Endothelial cell of umbilical vein (primary cell): ENCODE results near the gene SORCS2. TPM values are rescaled to one million over a fixed set of nuclear protein-coding genes. Genes with fewer than 3 reads are reported as not detected.
A peak's percentile ranks its signal among the peaks of the same experiment; 100 is the strongest.

ENCODE experiments used
- BruUV-seq: library from RNA; stranded (reverse); fragments of 400-500 nt; replicated peaks from 2 replicates; lab custom pipeline; 2021; lab: Mats Ljungman, UMichigan
- CTCF ChIA-PET: fragments of 300-600, 350-600 bp; sonication (Branson Sonifier 250); formaldehyde crosslinking; loops from one replicate; lab custom pipeline; 2021; ENCODE audit warnings: antibody characterized with exemption, inconsistent platforms; lab: Charles Lee
- POLR2A ChIA-PET: fragments of 300-600, 350-600 bp; sonication (Branson Sonifier 250); formaldehyde crosslinking; loops from one replicate; lab custom pipeline; 2021; ENCODE audit warnings: antibody characterized with exemption, inconsistent platforms; lab: Charles Lee
- DNase-seq: peaks from one replicate; pipeline ENCODE4 v3.0.0-alpha.2; 2011; ENCODE audit warnings: low read depth, low spot score
- FAIRE-seq: peaks from 2 replicates; lab custom pipeline; 2011; peaks lifted over from hg19 to GRCh38; lab: Jason Lieb, UNC
- H2AFZ ChIP-seq: 2 replicates; pipeline ENCODE4 v1.6.0; 2012; ENCODE audit warnings: low read depth, low read length, control low read depth, inconsistent platforms
- H3K27ac ChIP-seq: 2 replicates; pipeline ENCODE4 v1.5.1; 2011; ENCODE audit warnings: low read depth, mild to moderate bottlenecking, control low read depth, low read length, moderate library complexity; ENCODE audit not compliant: insufficient read depth
- H3K27me3 ChIP-seq, 2 experiments: 2 replicates each; pipeline versions ENCODE4 v1.6.0 to v1.6.1; 2011; ENCODE audit warnings: low read length in 2 of 2, mixed read lengths in 1 of 2; ENCODE audit not compliant: control insufficient read depth in 2 of 2, insufficient read depth in 2 of 2
- H3K36me3 ChIP-seq, 2 experiments: 2 replicates in 1 of 2; 3 replicates in 1 of 2; pipeline ENCODE4 v1.5.1; 2011; ENCODE audit warnings: low read length in 2 of 2, mild to moderate bottlenecking in 1 of 2, moderate library complexity in 1 of 2; ENCODE audit not compliant: control insufficient read depth in 2 of 2, insufficient read depth in 2 of 2; ENCODE audit errors: extremely low read depth in 1 of 2
- H3K4me1 ChIP-seq: 3 replicates; pipeline ENCODE4 v1.5.1; 2011; ENCODE audit warnings: mild to moderate bottlenecking, low read length; ENCODE audit not compliant: control insufficient read depth, insufficient read depth; ENCODE audit errors: extremely low read depth
- H3K4me2 ChIP-seq: 2 replicates; pipeline ENCODE4 v1.6.1; 2011; ENCODE audit warnings: low read length, control low read depth, mixed read lengths; ENCODE audit not compliant: insufficient read depth
- H3K4me3 ChIP-seq, 3 experiments: fragments of 200-600 bp in 1 of 3; sonication (generic), shearing (Covaris generic) in 1 of 3; replicated peaks in 1 of 3; 2 replicates each; pipeline ENCODE4 v1.5.1; 2011 to 2016; ENCODE audit warnings: control low read depth in 3 of 3, low read length in 3 of 3, mild to moderate bottlenecking in 2 of 3, inconsistent platforms in 1 of 3, low read depth in 1 of 3, moderate library complexity in 1 of 3; ENCODE audit not compliant: insufficient read depth in 1 of 3
- H3K79me2 ChIP-seq: 2 replicates; pipeline ENCODE4 v1.6.0; 2012; ENCODE audit warnings: low read length, inconsistent platforms; ENCODE audit not compliant: control insufficient read depth, insufficient read depth
- H3K9ac ChIP-seq: replicated peaks from 2 replicates; pipeline ENCODE3; 2011; ENCODE audit warnings: low read length, control low read depth; ENCODE audit not compliant: insufficient read depth; ENCODE audit errors: extremely low read depth
- H3K9me1 ChIP-seq: replicated peaks from 3 replicates; pipeline ENCODE4 v1.6.0; 2011; ENCODE audit warnings: mild to moderate bottlenecking, low read length; ENCODE audit not compliant: control insufficient read depth, insufficient read depth; ENCODE audit errors: extremely low read depth
- H3K9me3 ChIP-seq: replicated peaks from 2 replicates; pipeline ENCODE4 v1.5.1; 2012; ENCODE audit warnings: low read length, inconsistent platforms; ENCODE audit not compliant: control insufficient read depth, insufficient read depth
- H4K20me1 ChIP-seq: replicated peaks from 2 replicates; pipeline ENCODE3; 2011; ENCODE audit warnings: mild to moderate bottlenecking, low read length; ENCODE audit not compliant: control insufficient read depth, insufficient read depth; ENCODE audit errors: extremely low read depth
- CTCF ChIP-seq, 2 donors: IDR thresholded peaks; 1 replicate in 1 of 2; 2 replicates in 1 of 2; pipeline ENCODE4 v1.5.1; 2011; ENCODE audit warnings: low read length in 2 of 2, mild to moderate bottlenecking in 2 of 2, moderate library complexity in 2 of 2, control low read depth in 1 of 2, inconsistent platforms in 1 of 2, low read depth in 1 of 2; ENCODE audit not compliant: insufficient read depth in 1 of 2; ENCODE audit errors: extremely low read depth in 1 of 2
- EZH2 ChIP-seq: IDR thresholded peaks from 2 replicates; pipeline ENCODE4 v1.6.1; 2012; ENCODE audit warnings: borderline replicate concordance, low read depth, mild to moderate bottlenecking, moderate library complexity, low read length, inconsistent platforms; ENCODE audit not compliant: severe bottlenecking
- FOS ChIP-seq: IDR thresholded peaks from 2 replicates; pipeline ENCODE4 v1.6.1; 2011; ENCODE audit warnings: mild to moderate bottlenecking, low read length, moderate library complexity, borderline replicate concordance; ENCODE audit not compliant: insufficient read depth
- GATA2 ChIP-seq: IDR thresholded peaks from 2 replicates; pipeline ENCODE4 v1.7.0; 2011; ENCODE audit warnings: low read depth, mild to moderate bottlenecking, moderate library complexity, mixed read lengths, low read length; ENCODE audit not compliant: insufficient read length, insufficient read depth
- JUN ChIP-seq: IDR thresholded peaks from 2 replicates; pipeline ENCODE4 v1.6.1; 2011; ENCODE audit warnings: borderline replicate concordance, low read depth; ENCODE audit not compliant: insufficient read length, insufficient read depth
- MAX ChIP-seq: IDR thresholded peaks from 2 replicates; pipeline ENCODE4 v1.6.1; 2011; ENCODE audit not compliant: insufficient read depth, insufficient read length
- MYC ChIP-seq: IDR thresholded peaks from one replicate; pipeline ENCODE4 v1.6.1; 2011; ENCODE audit warnings: mild to moderate bottlenecking, low read depth, low read length
- POLR2A ChIP-seq: IDR thresholded peaks from 2 replicates; pipeline ENCODE4 v1.6.1; 2012; ENCODE audit warnings: low read depth, mild to moderate bottlenecking, control low read depth, low read length
- POLR2AphosphoS5 ChIP-seq: IDR thresholded peaks from 2 replicates; pipeline ENCODE4 v1.6.1; 2012; ENCODE audit warnings: low read depth, mild to moderate bottlenecking, control low read depth, low read length, moderate library complexity; ENCODE audit not compliant: insufficient read depth
- dilution Hi-C: fragments of 300-500 bp; cut with MboI; formaldehyde crosslinking; loops from one replicate; pipeline ENCODE4 v1.15.0; 2019; ENCODE audit warnings: low sequenced_read_pairs; ENCODE audit not compliant: extremely low pct_ligation_motif_present
- intact Hi-C: fragments of 100-400 bp; cut with micrococcal nuclease; formaldehyde crosslinking; loops from one replicate; pipeline ENCODE4 v1.10.0; 2022
- polyA plus RNA-seq, 4 experiments: library from polyadenylated mRNA; depleted of rRNA in 3 of 4; stranded (reverse) in 3 of 4; unstranded in 1 of 4; fragments of >200 nt; gene quantifications; 2 replicates each; pipeline versions ENCODE4 v1.2.1 to v1.2.3, GENCODE V29; 2011 to 2012; ENCODE audit warnings: missing spikeins in 1 of 4
- total RNA-seq: library from RNA; stranded (reverse); gene quantifications from 2 replicates; pipeline ENCODE4 v1.2.3, GENCODE V29; 2021

The SORCS2 gene
- total and polyA plus RNA-seq, 2 donors (not counting 3 experiments of a cell fraction or from before 2014, with no cell fraction given) = not detected

- Histone ChIP-seq H2AFZ (no peak overlapping the region), H3K27ac (no peak overlapping the region), H3K79me2 (peaks cover 3% of the 10 kb centered on the region), H3K4me3 (no peak overlapping the region), H3K27me3 (no peaks in the 10 kb centered on the region), H3K4me2 (no peak overlapping the region), H3K4me1 (no peaks in the 10 kb centered on the region), H3K9ac (no peak overlapping the region), H4K20me1 (no peaks in the 10 kb centered on the region), H3K9me1 (no peaks in the 10 kb centered on the region), H3K36me3 (peaks cover 23 to 72% of the 10 kb centered on the region in 2 experiments), H3K9me3 (no peaks in the 10 kb centered on the region)
- intact Hi-C loops = no loop called here
- TF ChIP-seq POLR2AphosphoS5 (peak; percentile 18), MAX (no peak)
- ChIA-PET CTCF (interaction anchor here (0.7 to 1.0 kb wide), 2 partner anchors 38 to 40 kb away, joined by 3 read pairs; no protein-coding TSS in a partner anchor), POLR2A (no interaction called here)
- FAIRE-seq (no peak), DNase-seq (no peak)
- dilution Hi-C loops = no loop called here
- BruUV-seq = no TSS peak
Measured at GRCh38 chr4:7764466-7764865, 572.1 kb downstream of the SORCS2 start.

GRCh38 chr4:7765666-7766065 lies 573.3 kb downstream of the SORCS2 start:
- no peak overlapping the region for H3K9ac ChIP-seq
- peaks cover 8% of the 10 kb centered on the region for H3K79me2 ChIP-seq
- ChIA-PET CTCF (interaction anchor here (2.8 kb wide), 1 partner anchor 37 kb away, joined by 10 read pairs; no protein-coding TSS in a partner anchor), POLR2A (no interaction called here)
- no TSS peak for BruUV-seq
- no peaks in the 10 kb centered on the region for H3K27me3 ChIP-seq
- no peaks in the 10 kb centered on the region for H3K4me1 ChIP-seq
- dilution Hi-C loops (no loop called here), intact Hi-C loops (no loop called here)
- H3K9me1 ChIP-seq = no peaks in the 10 kb centered on the region
- no peak for DNase-seq
- peaks cover 23 to 68% of the 10 kb centered on the region in 2 experiments for H3K36me3 ChIP-seq
- no peak overlapping the region for H3K4me2 ChIP-seq
- H3K27ac ChIP-seq = no peak overlapping the region
- TF ChIP-seq JUN = no peak
- no peak for TF ChIP-seq GATA2
- TF ChIP-seq CTCF (IDR thresholded peaks at IDR 0.05; ENCODE audit: extremely low read depth in 1 of 2, insufficient read depth in 1 of 2, low read depth in 1 of 2, low read length in 2 of 2) = no peak
- TF ChIP-seq FOS = no peak
- no peak for TF ChIP-seq POLR2A
- TF ChIP-seq MAX = no peak
- no peak for TF ChIP-seq POLR2AphosphoS5
- no peak for TF ChIP-seq MYC
- TF ChIP-seq EZH2 = no peak
- FAIRE-seq = no peak
- H3K9me3 ChIP-seq = no peaks in the 10 kb centered on the region
- no peak overlapping the region for H2AFZ ChIP-seq
- H3K4me3 ChIP-seq = no peak overlapping the region
- no peaks in the 10 kb centered on the region for H4K20me1 ChIP-seq
